Peyer's patch (tissue), 4 donors: ENCODE results near the gene AK5.

Source experiments
- POLR2A ChIP-seq, 2 donors: fragments of 450-650 bp; IDR thresholded peaks; one replicate each; pipeline ENCODE4 v1.5.1; 2017; ENCODE audit warnings: antibody characterized with exemption in 2 of 2, mild to moderate bottlenecking in 2 of 2, moderate library complexity in 2 of 2
- TF ChIP-seq, protein P1 (sequence below), 6 experiments: fragments of 450-650 bp in 4 of 6; fragments of 200-600 bp in 2 of 6; sonication (generic) in 1 of 6; IDR thresholded peaks; one replicate each; pipeline ENCODE4 v1.5.1; 2017 to 2019; ENCODE audit warnings: antibody characterized with exemption in 6 of 6, mild to moderate bottlenecking in 3 of 6, moderate library complexity in 1 of 6

DNA sequence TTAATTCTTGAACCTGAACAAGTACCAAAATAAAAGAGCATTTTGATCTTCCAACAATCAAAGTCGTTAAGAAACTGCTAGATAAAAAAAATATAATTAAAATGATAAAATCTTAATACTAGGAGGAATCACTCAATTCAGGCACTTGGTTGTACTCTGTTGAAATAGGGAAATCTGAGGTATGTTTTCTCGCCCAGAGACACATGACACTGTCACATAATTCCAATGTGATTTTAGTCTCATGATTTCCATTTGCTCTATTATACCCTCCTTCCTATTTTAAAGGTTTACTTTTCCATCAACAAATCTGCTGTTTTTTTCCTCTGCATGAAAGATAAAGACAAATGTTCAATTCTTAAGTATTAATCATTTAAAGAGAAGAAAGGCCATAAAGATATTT, 303.1 kb downstream of the AK5 start:
- TF ChIP-seq, protein P1, sequence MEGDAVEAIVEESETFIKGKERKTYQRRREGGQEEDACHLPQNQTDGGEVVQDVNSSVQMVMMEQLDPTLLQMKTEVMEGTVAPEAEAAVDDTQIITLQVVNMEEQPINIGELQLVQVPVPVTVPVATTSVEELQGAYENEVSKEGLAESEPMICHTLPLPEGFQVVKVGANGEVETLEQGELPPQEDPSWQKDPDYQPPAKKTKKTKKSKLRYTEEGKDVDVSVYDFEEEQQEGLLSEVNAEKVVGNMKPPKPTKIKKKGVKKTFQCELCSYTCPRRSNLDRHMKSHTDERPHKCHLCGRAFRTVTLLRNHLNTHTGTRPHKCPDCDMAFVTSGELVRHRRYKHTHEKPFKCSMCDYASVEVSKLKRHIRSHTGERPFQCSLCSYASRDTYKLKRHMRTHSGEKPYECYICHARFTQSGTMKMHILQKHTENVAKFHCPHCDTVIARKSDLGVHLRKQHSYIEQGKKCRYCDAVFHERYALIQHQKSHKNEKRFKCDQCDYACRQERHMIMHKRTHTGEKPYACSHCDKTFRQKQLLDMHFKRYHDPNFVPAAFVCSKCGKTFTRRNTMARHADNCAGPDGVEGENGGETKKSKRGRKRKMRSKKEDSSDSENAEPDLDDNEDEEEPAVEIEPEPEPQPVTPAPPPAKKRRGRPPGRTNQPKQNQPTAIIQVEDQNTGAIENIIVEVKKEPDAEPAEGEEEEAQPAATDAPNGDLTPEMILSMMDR (IDR thresholded peaks at IDR 0.05), result no peak
- no peak for TF ChIP-seq POLR2A (IDR thresholded peaks at IDR 0.05)
